Stimulated activated CD4-positive, alpha-beta T cell treated with anti-CD3 and anti-CD28 coated beads, Interleukin-1b, Interleukin-23, amount 100 ng/mL, for 48 hours (primary cell): Measurements from ENCODE around the gene ANKS1B.

ENCODE experiments used
- DNase-seq: peaks from one replicate; pipeline ENCODE4 v3.0.0-alpha.2; 2020

Gene ANKS1B

DNA sequence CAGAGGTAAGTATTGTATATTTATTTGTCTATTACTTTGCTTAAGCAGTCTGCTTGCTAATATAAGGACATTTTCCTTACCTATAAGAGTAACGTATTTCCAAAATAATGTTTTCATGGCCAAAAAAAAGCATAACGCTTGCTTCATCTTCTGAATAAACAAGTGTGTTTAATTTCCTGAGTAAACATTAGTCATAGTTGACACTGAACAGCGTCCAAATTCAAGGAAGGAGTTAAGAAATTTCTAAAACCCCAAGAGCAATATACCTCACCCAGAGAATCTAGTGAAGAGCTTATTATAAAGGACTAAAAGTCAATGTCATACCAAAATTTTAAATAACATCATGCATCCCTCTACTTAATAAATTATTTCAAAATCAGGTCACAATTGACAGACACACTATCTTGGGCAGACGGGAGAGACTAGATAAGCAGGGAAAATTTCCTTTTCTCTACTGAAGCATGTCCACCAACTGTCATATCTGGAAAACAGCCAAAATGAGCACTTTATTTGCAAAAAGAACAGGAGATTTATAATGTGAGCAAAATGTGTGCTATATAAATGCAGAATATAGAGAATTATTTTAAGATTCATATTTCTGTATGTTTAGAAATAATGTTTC is 25.1 kb downstream of the ANKS1B start:
- DNase-seq = no peak

DNA sequence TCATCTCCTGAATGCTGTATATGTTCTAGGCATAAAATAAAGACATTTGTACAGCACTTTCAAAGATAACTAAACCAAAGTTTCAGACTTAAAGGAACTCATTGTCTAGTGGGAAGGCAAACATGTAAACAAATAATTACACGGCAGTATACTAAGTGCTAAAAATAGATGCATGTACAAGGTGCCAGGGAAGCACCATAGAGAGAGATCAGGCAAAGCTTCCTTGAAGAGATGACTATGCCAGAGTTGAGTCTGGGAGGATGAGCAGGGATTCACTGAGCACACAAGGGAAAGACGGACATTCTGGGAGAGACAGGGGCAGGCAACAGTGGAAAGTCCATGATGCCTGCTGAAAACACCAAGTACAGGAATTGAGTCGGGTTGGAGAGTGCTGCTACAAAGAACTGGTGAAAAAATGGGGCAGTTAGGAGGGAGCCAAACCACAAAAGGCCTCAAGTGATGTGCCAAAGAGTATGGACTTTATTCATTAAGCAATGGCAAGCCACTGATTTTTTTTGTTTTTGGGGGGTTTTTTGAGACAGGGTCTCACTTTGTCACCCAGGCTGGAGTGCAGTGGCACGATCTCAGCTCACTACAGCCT is 26.8 kb downstream of the ANKS1B start:
- DNase-seq = no peak

- DNase-seq = no peak
These were observed 30.0 kb downstream of the ANKS1B start for GRCh38 chr12:99954724-99955123.

- DNase-seq = no peak
These were observed 36.4 kb downstream of the ANKS1B start for GRCh38 chr12:99948370-99948769.

GRCh38 chr12:99946131-99946530 is 38.6 kb downstream of the ANKS1B start:
- no peak for DNase-seq

- no peak for DNase-seq
These were observed 49.1 kb downstream of the ANKS1B start for GRCh38 chr12:99935608-99936007.

GRCh38 chr12:99926511-99927169 is 58.1 kb downstream of the ANKS1B start:
- DNase-seq = no peak

DNA sequence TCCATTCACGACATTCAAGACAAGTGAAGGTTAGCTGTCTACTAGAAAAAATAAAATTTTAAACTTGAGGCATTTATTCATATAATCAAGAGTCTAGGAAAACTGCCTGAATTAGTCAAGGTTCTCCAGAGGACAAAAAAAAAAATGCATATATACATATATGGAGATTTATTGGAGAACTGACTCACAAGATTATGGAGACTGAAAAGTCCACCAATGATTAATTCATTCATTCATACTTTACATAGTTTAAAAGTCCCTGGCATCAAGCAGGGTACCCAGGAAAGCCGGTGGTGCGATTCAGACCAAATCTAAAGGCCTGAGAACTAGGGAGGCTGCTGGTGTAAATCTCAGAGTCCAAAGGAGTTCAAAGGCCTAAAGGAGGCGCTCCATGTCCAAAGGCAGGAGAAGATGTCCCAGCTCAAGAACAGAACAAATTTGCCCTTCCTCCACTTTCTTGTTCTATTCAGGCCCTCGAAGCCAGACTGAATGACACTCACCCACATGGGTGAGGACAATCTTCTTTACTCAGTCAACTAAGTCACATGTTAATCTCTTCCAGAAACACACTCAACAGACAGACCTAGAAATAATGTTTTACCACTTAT is 64.3 kb downstream of the ANKS1B start:
- DNase-seq = no peak

DNA sequence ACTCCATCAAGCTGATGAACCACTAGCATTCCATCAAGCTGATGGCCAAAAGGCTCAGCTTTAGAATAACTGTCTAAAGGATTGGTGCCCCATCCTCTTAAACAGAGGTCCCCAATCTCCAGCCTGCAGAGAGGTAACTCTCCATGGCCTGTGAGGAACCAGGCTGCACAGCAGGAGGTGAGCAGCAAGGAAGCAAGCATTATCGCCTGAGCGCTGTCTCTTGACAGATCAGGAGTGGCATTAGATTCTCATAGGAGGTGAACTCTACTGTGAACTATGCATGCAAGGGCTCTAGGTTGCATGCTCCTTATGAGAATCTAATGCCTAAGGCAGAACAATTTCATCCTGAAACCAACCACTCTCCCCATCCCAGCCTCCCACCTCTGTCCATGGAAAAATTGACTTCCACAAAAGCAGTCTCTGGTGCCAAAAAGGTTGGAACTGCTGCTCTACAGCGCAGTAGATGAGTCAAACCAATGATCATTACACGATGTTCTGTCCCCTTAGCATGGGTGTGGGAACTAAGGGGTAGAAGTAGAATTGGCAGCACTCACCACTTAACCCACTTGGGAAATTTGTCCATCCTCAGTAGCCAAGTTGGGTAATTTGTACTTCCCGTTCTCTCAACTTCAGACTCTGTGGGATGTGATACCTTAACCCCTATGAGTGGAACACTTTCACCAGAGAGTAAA is 66.9 kb downstream of the ANKS1B start:
- DNase-seq = no peak

- no peak for DNase-seq
These were observed 68.2 kb downstream of the ANKS1B start for GRCh38 chr12:99916555-99916954.

GRCh38 chr12:99915251-99916082 is 69.3 kb downstream of the ANKS1B start:
- no peak for DNase-seq

DNA sequence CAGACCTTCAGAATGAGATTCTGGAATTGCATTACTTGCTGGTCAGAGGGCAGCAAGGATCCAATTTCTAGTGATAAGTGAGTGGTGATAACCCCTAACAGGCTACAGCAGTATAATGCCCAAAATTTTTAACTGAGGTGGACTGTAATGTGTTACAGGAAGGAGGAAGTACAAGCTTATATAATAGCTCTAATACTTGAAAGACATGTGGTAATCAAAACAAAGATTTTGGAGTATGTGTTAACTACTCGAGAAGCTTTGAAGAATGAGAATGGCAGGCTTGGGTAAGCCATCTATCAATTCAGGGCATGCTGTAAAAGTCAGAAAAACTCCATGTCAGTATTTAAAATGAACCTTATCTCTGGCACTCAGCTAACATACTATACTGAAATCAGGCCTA is 70.5 kb downstream of the ANKS1B start:
- DNase-seq = no peak

DNA sequence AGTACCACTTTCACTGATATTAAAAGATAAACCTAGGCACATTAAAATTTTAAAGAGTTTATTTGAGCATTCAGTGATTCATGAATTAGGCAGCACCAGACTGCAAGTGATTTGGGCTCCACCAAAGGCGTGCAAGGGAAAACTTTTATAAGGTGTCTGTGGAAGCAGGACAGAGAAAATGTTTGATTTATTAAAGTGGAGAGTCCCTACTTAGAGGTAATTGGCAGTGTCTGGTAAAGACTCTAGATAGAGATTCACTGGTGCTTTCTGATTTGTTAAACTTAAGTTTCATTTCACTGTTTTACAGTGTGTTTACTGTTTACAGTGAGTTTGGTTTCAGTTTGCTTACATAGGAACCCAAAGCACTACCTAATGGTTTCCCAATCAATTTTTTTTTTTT is 72.8 kb downstream of the ANKS1B start:
- no peak for DNase-seq

GRCh38 chr12:99911081-99911480 is 73.7 kb downstream of the ANKS1B start:
- DNase-seq = no peak

GRCh38 chr12:99910342-99910741 is 74.4 kb downstream of the ANKS1B start:
- no peak for DNase-seq

DNA sequence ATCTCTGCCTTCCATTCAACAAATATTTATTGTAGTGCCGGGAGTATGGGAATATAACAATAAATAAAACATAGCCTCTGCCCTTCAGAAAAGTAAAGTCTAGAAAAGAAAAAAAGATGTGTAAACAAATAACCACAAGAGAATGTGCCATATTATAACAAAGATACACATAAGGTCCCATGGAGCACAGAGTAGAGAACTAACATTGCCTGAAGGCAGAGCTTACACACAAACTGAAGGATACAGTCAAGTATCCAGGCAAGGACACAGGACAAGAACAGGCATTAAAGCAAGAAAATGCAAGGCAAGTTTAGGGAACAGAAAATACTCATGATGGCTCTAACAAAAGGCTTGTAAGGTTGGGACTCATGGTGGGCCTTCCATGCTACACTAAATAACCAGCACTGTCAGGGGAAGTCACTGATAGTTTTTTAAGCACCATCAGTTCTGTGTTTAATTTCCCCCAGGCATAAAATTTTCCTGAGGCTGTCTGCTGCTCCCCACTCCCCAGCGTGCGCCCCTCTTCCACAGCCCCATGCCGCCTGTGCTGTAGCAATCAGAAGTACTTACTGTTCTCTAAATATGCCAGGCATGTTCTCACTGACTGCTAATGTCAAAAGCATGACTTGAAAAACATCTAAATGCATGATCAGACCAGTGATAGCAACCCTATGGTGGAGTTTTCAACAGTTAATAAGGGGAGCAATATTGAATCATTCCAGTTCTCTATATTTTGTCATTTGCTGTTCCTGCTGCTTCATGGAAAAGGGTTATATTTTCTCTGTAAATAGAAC is 77.8 kb downstream of the ANKS1B start:
- no peak for DNase-seq

DNA sequence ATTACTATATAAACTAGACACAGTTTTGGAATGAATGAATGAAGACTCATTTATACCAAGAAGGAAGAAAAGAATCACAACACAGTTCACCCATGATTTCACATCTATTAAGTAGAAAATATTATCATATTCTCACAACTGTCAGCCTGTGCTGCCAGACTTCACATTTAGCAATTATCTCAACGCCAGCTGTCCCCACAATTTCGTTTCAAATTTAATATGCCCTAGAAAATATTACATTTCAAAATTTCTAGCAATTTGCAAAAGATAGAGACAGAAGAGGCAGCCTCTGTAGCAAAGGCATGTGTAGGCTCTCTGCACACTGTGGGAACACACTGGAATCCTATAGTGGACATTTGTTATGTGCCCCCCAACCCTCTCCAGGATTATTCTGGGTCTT is 83.6 kb downstream of the ANKS1B start:
- DNase-seq = no peak

DNA sequence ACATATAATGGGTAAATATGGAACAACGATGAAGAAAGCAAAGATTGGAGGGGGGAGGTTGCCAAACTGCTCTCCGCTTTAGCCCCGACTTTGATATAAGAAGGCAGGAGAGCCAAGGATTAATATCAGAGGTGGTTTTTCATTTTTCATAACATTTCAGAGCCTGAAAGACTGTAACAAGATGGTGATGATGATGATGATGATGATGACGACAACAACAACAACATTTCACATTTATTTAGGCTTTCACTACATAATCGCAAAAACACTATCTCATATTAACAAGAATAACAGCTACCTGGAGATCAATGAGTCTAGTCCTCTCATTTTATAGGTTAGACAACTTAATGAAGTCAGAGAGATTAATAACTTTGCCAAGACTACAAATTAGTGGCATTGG is 86.1 kb downstream of the ANKS1B start:
- DNase-seq = no peak

GRCh38 chr12:99879439-99879838 is 105.3 kb downstream of the ANKS1B start:
- no peak for DNase-seq

DNA sequence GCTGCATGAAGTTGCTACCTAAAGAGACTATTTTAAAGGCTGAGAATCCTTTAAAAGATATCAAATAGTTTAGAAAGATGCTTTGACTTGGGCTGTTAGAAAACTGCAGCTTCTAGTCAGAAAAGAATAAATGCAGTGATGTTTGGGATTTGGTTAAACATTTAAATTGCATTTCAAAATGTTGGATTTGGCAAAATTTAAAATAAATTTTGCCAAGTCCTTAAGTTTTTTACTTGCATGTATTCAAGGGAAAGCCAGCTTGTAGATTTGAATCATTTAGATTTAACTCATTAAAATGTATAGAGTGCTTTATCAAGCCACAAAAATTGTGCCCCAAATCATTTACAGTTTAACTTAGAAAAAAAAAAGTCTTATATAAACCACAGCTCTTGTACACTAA is 109.7 kb downstream of the ANKS1B start:
- no peak for DNase-seq

- DNase-seq = no peak
These were observed 114.7 kb downstream of the ANKS1B start for GRCh38 chr12:99870085-99870484.

DNA sequence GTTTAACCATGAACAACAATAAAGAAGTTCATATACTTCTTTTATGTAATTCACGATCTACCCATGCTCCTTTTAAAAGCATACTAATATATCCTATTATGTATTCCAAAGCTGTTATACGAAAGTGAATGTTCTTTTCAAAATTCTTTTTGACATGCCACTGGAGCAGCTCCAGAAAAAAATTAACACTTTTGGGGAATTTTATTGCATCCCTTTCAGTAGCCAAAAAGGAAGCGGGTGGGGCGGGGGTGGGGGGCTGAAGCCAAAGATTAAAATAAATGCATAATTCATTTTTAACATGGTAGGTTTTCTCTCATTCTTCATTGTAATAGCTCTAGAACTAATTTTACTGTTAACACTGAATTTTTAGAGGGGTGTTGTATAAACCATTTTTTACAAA is 123.0 kb downstream of the ANKS1B start:
- DNase-seq = no peak
